Measurements from ENCODE around the gene TIMM10B. TPM values are rescaled to one million over a fixed set of nuclear protein-coding genes. Genes with fewer than 3 reads are reported as not detected.

Gene TIMM10B, protein sequence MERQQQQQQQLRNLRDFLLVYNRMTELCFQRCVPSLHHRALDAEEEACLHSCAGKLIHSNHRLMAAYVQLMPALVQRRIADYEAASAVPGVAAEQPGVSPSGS
- polyA plus RNA-seq (21.8 and 24.9 TPM in 2 replicates), polyA minus RNA-seq (40.4 and 42.4 TPM in 2 replicates)

DNA sequence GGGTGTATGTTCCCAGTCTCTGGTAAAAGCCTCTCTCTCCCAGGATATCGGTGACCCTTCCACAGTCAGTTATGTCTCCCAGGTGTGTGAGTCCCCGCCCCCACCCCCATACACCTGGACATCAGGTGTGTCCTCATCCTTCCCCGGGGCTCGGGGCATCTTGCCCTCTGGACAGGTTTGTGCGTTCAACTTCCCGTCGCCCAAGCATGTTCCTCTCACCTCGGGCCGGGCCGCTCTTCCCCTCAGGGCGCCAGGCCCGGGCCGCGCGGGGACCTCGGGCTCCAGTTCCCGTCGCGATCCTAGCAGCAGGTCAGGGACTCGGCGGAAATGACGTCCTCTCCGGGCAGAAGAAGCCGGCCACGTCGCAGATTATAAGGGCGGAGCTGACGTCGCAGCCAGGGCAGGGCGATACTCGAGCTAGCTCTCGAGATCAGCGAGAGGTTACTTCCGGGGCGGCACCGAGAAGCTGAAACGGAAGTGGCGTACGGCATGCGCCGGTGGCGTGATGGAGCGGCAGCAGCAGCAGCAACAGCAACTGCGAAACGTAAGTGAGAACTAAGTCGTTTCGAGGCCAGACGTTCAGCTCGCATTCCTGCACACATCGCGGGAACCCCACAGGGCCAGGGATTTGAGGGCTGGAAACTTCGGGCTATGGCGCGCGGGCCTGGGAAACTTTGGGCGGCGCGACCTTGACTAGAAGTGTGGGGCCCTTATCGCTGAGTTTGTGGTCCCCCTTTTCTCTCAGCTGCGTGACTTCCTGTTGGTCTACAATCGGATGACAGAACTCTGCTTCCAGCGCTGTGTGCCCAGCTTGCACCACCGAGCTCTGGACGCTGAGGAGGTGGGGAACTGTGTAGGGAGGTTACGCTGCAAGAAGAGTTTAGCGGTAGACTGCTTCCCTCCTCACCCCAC is at the start of gene TIMM10B, which contains the start of gene ARFIP2:
Gene TIMM10B, plus strand, starts transcription at position 490 of the 912 bp plus-strand sequence. Its CDS starts 16 bp downstream, at position 506.
Gene ARFIP2, minus strand, starts transcription at position 320 of the 912 bp plus-strand sequence. CDS start 910 bp downstream, outside the sequence.
- Histone ChIP-seq H3K79me2 (replicated peaks; ENCODE audit: insufficient read depth, low read length) (peaks cover 26% of the 10 kb centered on the region), H3K4me3 (ENCODE audit: low read length) (peak within 1 kb of the TSS; percentile 74), H3K9ac (ENCODE audit: low read length) (peak within 1 kb of the TSS; percentile 88), H3K36me3 (ENCODE audit: insufficient read depth, low read length) (no peaks in the 10 kb centered on the region), H3K9me3 (ENCODE audit: low read length) (no peaks in the 10 kb centered on the region), H3K27ac (ENCODE audit: low read length) (peak within 1 kb of the TSS; percentile 81), H3K4me2 (ENCODE audit: low read length) (peak within 1 kb of the TSS; percentile 91), H3F3A (ENCODE audit: insufficient read depth, low read length, poor library complexity, severe bottlenecking) (no peaks in the 10 kb centered on the region), H3K9me2 (ENCODE audit: insufficient read depth, low read length) (no peaks in the 10 kb centered on the region), H4K20me1 (ENCODE audit: insufficient read depth) (no peaks in the 10 kb centered on the region), H3K27me3 (ENCODE audit: insufficient read depth, low read depth, low read length) (no peaks in the 10 kb centered on the region), H2AFZ (ENCODE audit: low read depth, low read length) (peak within 1 kb of the TSS; percentile 56)
- TF ChIP-seq EP300 (conservative IDR thresholded peaks at IDR 0.05; ENCODE audit: poor library complexity, severe bottlenecking) (peak; percentile 79), TAF1 (IDR thresholded peaks at IDR 0.05; ENCODE audit: low read depth) (peak; percentile 71), RAD21 (conservative IDR thresholded peaks at IDR 0.05) (peak; percentile 38), EZH2 (IDR thresholded peaks at IDR 0.05; ENCODE audit: borderline replicate concordance, insufficient read depth, low read length, poor library complexity, severe bottlenecking) (no peak), MXI1 (conservative IDR thresholded peaks at IDR 0.05; ENCODE audit: poor library complexity, severe bottlenecking) (peak; percentile 92), POLR2AphosphoS5 (IDR thresholded peaks at IDR 0.05) (peak; percentile 95), SMC3 (conservative IDR thresholded peaks at IDR 0.05; ENCODE audit: poor library complexity) (peak; percentile 34)
- TF ChIP-seq, protein P1, sequence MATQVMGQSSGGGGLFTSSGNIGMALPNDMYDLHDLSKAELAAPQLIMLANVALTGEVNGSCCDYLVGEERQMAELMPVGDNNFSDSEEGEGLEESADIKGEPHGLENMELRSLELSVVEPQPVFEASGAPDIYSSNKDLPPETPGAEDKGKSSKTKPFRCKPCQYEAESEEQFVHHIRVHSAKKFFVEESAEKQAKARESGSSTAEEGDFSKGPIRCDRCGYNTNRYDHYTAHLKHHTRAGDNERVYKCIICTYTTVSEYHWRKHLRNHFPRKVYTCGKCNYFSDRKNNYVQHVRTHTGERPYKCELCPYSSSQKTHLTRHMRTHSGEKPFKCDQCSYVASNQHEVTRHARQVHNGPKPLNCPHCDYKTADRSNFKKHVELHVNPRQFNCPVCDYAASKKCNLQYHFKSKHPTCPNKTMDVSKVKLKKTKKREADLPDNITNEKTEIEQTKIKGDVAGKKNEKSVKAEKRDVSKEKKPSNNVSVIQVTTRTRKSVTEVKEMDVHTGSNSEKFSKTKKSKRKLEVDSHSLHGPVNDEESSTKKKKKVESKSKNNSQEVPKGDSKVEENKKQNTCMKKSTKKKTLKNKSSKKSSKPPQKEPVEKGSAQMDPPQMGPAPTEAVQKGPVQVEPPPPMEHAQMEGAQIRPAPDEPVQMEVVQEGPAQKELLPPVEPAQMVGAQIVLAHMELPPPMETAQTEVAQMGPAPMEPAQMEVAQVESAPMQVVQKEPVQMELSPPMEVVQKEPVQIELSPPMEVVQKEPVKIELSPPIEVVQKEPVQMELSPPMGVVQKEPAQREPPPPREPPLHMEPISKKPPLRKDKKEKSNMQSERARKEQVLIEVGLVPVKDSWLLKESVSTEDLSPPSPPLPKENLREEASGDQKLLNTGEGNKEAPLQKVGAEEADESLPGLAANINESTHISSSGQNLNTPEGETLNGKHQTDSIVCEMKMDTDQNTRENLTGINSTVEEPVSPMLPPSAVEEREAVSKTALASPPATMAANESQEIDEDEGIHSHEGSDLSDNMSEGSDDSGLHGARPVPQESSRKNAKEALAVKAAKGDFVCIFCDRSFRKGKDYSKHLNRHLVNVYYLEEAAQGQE (IDR thresholded peaks at IDR 0.05; ENCODE audit: borderline replicate concordance) = peak; percentile 62
- TF ChIP-seq, protein P2, sequence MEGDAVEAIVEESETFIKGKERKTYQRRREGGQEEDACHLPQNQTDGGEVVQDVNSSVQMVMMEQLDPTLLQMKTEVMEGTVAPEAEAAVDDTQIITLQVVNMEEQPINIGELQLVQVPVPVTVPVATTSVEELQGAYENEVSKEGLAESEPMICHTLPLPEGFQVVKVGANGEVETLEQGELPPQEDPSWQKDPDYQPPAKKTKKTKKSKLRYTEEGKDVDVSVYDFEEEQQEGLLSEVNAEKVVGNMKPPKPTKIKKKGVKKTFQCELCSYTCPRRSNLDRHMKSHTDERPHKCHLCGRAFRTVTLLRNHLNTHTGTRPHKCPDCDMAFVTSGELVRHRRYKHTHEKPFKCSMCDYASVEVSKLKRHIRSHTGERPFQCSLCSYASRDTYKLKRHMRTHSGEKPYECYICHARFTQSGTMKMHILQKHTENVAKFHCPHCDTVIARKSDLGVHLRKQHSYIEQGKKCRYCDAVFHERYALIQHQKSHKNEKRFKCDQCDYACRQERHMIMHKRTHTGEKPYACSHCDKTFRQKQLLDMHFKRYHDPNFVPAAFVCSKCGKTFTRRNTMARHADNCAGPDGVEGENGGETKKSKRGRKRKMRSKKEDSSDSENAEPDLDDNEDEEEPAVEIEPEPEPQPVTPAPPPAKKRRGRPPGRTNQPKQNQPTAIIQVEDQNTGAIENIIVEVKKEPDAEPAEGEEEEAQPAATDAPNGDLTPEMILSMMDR (IDR thresholded peaks at IDR 0.05; ENCODE audit: poor library complexity, severe bottlenecking) = peak; percentile 9

DNA sequence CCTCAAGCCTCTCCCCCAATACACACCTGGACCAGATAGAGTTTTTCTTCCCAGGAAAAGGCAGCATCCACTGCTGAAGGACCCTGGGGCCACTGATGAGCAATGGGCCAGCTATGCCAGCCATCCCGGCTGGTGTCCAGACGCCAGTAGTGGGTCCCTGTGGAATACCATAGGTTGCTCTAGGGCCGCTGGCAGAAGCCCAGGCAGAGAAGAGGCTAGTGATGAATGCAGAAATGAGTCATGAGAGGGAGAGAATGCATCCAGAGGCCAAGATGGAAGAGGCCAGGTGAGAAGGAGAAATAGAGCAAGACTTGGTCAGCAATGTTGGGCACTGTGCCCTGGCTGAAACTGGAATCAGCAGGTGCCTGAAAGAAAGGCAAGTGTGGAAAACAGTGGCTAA is 49.4 kb upstream of the TIMM10B start:
- TF ChIP-seq EP300 (conservative IDR thresholded peaks at IDR 0.05; ENCODE audit: poor library complexity, severe bottlenecking) (no peak), POLR2AphosphoS5 (IDR thresholded peaks at IDR 0.05) (no peak), EZH2 (IDR thresholded peaks at IDR 0.05; ENCODE audit: borderline replicate concordance, insufficient read depth, low read length, poor library complexity, severe bottlenecking) (no peak)
- Histone ChIP-seq H3K4me3 (ENCODE audit: low read length) (no peak overlapping the region), H4K20me1 (ENCODE audit: insufficient read depth) (no peaks in the 10 kb centered on the region), H3K36me3 (ENCODE audit: insufficient read depth, low read length) (no peaks in the 10 kb centered on the region), H3K9me3 (ENCODE audit: low read length) (no peaks in the 10 kb centered on the region), H3K27ac (ENCODE audit: low read length) (no peak overlapping the region), H2AFZ (ENCODE audit: low read depth, low read length) (no peak overlapping the region), H3K9me2 (ENCODE audit: insufficient read depth, low read length) (no peaks in the 10 kb centered on the region), H3K9ac (ENCODE audit: low read length) (no peak overlapping the region), H3K4me2 (ENCODE audit: low read length) (no peak overlapping the region), H3K79me2 (replicated peaks; ENCODE audit: insufficient read depth, low read length) (no peaks in the 10 kb centered on the region), H3K27me3 (ENCODE audit: insufficient read depth, low read depth, low read length) (no peaks in the 10 kb centered on the region), H3F3A (ENCODE audit: insufficient read depth, low read length, poor library complexity, severe bottlenecking) (no peaks in the 10 kb centered on the region)

Data from neural cell (in vitro differentiated cells).